ENCODE data around the gene ZBTB22.
"Not testable (repeated sequence)": the region's sequence is repeated elsewhere in the genome, so short reads cannot be mapped to it uniquely, and the experiment has no call there.

- not testable (repeated sequence) for TF ChIP-seq CTCF (IDR thresholded peaks at IDR 0.05)
- peak in 1 of 2 donors; percentile 47 for TF ChIP-seq POLR2A (IDR thresholded peaks at IDR 0.05)
These were observed 47.1 kb upstream of the ZBTB22 start for GRCh38 chr6:33364475-33365205.
